D721Med (cell line): ENCODE data around the gene NME8.

Experiments
- DNase-seq: peaks from one replicate; pipeline ENCODE4 v3.0.0; 2011; ENCODE audit warnings: low spot score; ENCODE audit not compliant: insufficient read length
- FAIRE-seq: peaks from 2 replicates; lab custom pipeline; 2011; peaks lifted over from hg19 to GRCh38; lab: Jason Lieb, UNC
- CTCF ChIP-seq: IDR thresholded peaks from 2 replicates; pipeline ENCODE4 v1.5.1; 2012; ENCODE audit warnings: mild to moderate bottlenecking, control low read depth; ENCODE audit not compliant: insufficient read depth; ENCODE audit errors: missing control alignments

The NME8 gene

GRCh38 chr7:37901236-37901827, 52.9 kb downstream of the NME8 start:
- no peak for DNase-seq
- FAIRE-seq = peak; percentile 25
- TF ChIP-seq CTCF = peak; percentile 45

- no peak for TF ChIP-seq CTCF
- no peak for DNase-seq
- FAIRE-seq = no peak
These were observed 53.6 kb downstream of the NME8 start for GRCh38 chr7:37901890-37902524.

- FAIRE-seq = no peak
- TF ChIP-seq CTCF = no peak
- no peak for DNase-seq
These were observed 59.9 kb downstream of the NME8 start for GRCh38 chr7:37908221-37908788.

- TF ChIP-seq CTCF = no peak
- no peak for DNase-seq
- no peak for FAIRE-seq
These were observed 64.4 kb downstream of the NME8 start for GRCh38 chr7:37912756-37913155.

GRCh38 chr7:37915438-37915837, 67.0 kb downstream of the NME8 start:
- FAIRE-seq (no peak), DNase-seq (no peak)
- no peak for TF ChIP-seq CTCF

- FAIRE-seq = no peak
- no peak for DNase-seq
These were observed 67.7 kb downstream of the NME8 start for GRCh38 chr7:37916017-37916672.

More at GRCh38 chr7:37916017-37916672, 67.7 kb downstream of the NME8 start:
- TF ChIP-seq CTCF = no peak
